ENCODE results near the gene RAPGEF3. TPM values are rescaled to one million over a fixed set of nuclear protein-coding genes. Genes with fewer than 3 reads are reported as not detected.

Gene RAPGEF3
- total and polyA plus RNA-seq, 2 of the 13 experiments (the other 11 are each of a cell fraction or from before 2014, with no cell fraction given): 0.07 TPM

DNA sequence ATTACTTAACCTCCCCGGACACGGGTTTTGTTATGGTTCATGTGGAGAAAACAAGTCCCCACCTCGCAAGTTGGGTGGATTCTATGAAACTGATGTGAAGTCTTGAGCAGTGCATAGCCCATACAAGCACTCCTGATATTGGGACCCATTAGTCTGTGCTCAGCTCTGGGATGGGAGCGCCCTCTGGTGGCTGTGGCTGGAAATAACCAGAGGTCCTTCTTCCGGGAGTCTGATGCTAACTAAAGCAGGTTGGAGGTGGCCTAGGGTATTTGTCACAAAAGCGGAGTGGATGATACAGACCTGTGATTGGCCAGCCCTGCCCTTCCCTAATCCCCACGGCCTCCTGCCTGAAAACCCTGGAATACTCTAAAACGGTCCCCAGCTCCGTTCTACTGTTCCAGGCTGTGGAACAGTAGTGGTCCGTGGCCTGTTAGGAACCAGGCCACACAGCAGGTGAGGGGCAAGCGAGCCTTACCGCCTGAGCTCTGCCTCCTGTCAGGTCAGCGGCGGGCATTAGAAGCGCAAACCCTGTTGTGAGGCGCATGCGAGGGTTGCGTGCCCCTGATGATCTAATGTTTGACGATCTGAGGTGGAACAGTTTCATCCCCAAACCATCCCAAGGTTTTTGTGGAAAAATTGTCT lies 20.7 kb upstream of the RAPGEF3 start (continued):
- no peak for TF ChIP-seq ZNF687 (CRISPR knock-in tag; IDR thresholded peaks at IDR 0.05)
- TF ChIP-seq ZNF180 (CRISPR knock-in tag; IDR thresholded peaks at IDR 0.05; ENCODE audit: borderline replicate concordance, low read depth): no peak
- 0 out of 2 replicates have a peak, but pooled peaks have one; percentile 28 for TF ChIP-seq SP4 (CRISPR knock-in tag; IDR thresholded peaks at IDR 0.05)
- no peak for TF ChIP-seq ZNF557 (CRISPR knock-in tag; IDR thresholded peaks at IDR 0.05)
- no peak for TF ChIP-seq ZNF484 (CRISPR knock-in tag; IDR thresholded peaks at IDR 0.05; ENCODE audit: borderline replicate concordance, low read depth)
- peak; percentile 78 for TF ChIP-seq XRCC5 (optimal IDR thresholded peaks at IDR 0.05; ENCODE audit: low read length)
- no peak for TF ChIP-seq TEF (CRISPR knock-in tag; IDR thresholded peaks at IDR 0.05)
- TF ChIP-seq POLR2G (IDR thresholded peaks at IDR 0.05; ENCODE audit: low read depth, low read length): no peak
- no peak for TF ChIP-seq ZNF710 (CRISPR knock-in tag; IDR thresholded peaks at IDR 0.05; ENCODE audit: borderline replicate concordance)
- TF ChIP-seq HMG20A (CRISPR knock-in tag; IDR thresholded peaks at IDR 0.05; ENCODE audit: borderline replicate concordance): no peak
- TF ChIP-seq ZNF282 (IDR thresholded peaks at IDR 0.05; ENCODE audit: partially characterized antibody): no peak
- no peak for TF ChIP-seq KLF15 (CRISPR knock-in tag; IDR thresholded peaks at IDR 0.05; ENCODE audit: borderline replicate concordance)
- TF ChIP-seq ATRX (CRISPR knock-in tag; IDR thresholded peaks at IDR 0.05; ENCODE audit: borderline replicate concordance): no peak
- TF ChIP-seq, protein P1, sequence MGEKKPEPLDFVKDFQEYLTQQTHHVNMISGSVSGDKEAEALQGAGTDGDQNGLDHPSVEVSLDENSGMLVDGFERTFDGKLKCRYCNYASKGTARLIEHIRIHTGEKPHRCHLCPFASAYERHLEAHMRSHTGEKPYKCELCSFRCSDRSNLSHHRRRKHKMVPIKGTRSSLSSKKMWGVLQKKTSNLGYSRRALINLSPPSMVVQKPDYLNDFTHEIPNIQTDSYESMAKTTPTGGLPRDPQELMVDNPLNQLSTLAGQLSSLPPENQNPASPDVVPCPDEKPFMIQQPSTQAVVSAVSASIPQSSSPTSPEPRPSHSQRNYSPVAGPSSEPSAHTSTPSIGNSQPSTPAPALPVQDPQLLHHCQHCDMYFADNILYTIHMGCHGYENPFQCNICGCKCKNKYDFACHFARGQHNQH (CRISPR knock-in tag; IDR thresholded peaks at IDR 0.05): 0 out of 2 replicates have a peak, but pooled peaks have one; percentile 42
- TF ChIP-seq DMAP1 (CRISPR knock-in tag; IDR thresholded peaks at IDR 0.05): no peak
- TF ChIP-seq TEAD2 (CRISPR knock-in tag; IDR thresholded peaks at IDR 0.05): no peak
- no peak for TF ChIP-seq ZNF24 (IDR thresholded peaks at IDR 0.05)
- no peak for TF ChIP-seq ZNF547 (CRISPR knock-in tag; IDR thresholded peaks at IDR 0.05)
- TF ChIP-seq REPIN1 (CRISPR knock-in tag; IDR thresholded peaks at IDR 0.05; ENCODE audit: borderline replicate concordance, low read depth): no peak
- no peak for TF ChIP-seq GFI1 (CRISPR knock-in tag; IDR thresholded peaks at IDR 0.05; ENCODE audit: borderline replicate concordance)
- TF ChIP-seq, protein P2, sequence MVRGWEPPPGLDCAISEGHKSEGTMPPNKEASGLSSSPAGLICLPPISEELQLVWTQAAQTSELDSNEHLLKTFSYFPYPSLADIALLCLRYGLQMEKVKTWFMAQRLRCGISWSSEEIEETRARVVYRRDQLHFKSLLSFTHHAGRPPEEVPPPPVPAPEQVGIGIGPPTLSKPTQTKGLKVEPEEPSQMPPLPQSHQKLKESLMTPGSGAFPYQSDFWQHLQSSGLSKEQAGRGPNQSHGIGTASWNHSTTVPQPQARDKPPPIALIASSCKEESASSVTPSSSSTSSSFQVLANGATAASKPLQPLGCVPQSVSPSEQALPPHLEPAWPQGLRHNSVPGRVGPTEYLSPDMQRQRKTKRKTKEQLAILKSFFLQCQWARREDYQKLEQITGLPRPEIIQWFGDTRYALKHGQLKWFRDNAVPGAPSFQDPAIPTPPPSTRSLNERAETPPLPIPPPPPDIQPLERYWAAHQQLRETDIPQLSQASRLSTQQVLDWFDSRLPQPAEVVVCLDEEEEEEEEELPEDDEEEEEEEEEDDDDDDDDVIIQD (CRISPR knock-in tag; IDR thresholded peaks at IDR 0.05; ENCODE audit: low read depth): no peak
